ENCODE measurements around the gene GRAMD2A.

Gene GRAMD2A

DNA sequence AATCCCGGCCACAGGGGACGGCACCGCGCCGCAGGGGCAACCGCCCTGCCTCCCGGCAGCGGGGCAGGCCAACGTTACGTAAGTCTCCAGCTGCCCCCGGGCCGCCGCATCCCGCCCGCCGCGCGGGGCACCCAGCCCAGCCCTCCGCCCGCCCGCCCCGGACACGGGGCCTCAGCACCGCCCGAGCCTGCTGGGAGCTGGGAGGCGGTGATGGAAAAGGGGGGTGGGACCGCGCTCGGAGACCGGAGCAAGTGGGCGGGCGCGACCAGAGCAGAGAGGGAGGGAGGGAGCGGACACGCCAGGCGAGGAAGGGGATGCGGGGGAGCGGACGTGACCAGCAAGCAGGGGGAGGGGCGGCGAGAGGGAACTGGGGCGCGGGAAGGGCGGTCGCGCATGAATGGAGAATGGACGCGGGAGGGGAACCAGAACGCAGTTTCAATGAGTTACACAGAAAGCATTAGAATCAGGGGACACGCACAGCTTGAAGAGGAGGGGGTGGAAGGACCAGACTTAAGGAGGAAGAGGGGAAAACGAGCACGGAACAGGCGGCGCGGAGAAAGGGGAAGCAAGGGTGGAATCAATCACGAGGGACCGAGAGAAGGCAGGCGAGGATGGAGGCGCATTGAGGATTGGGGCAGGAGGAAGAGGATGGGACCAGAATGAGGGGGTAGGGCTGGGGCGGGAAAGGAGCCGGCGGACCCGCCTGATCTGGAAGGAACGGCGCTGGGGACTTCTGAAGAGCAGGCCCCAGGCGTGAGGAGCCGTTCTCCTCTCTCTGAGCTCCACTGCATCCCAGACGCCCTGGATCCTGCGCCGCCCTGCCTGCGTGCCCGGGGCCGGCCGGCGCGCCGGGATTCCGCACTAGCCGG is 32.8 kb upstream of the GRAMD2A start:
- Histone ChIP-seq H3K27ac (ENCODE audit: low read depth, low read length) (peak overlapping the region; percentile 91), H3K36me3 (ENCODE audit: control insufficient read depth, insufficient read depth, low read length) (no peaks in the 10 kb centered on the region), H3K27me3 (ENCODE audit: control insufficient read depth, insufficient read depth, low read length) (no peaks in the 10 kb centered on the region), H3K4me3 (ENCODE audit: low read length) (peak overlapping the region; percentile 81), H3K4me1 (ENCODE audit: control insufficient read depth, insufficient read depth, low read length) (peaks cover 20% of the 10 kb centered on the region), H3K9ac (ENCODE audit: low read length) (peak overlapping the region; percentile 96)

GRCh38 chr15:72229947-72230196 is 32.3 kb upstream of the GRAMD2A start:
- H3K27me3 ChIP-seq (ENCODE audit: control insufficient read depth, insufficient read depth, low read length) = no peaks in the 10 kb centered on the region
- peak overlapping the region; percentile 81 for H3K4me3 ChIP-seq (ENCODE audit: low read length)
- peaks cover 20% of the 10 kb centered on the region for H3K4me1 ChIP-seq (ENCODE audit: control insufficient read depth, insufficient read depth, low read length)
- peak overlapping the region; percentile 91 for H3K27ac ChIP-seq (ENCODE audit: low read depth, low read length)
- H3K36me3 ChIP-seq (ENCODE audit: control insufficient read depth, insufficient read depth, low read length) = no peaks in the 10 kb centered on the region
- H3K9ac ChIP-seq (ENCODE audit: low read length) = no peak overlapping the region

DNA sequence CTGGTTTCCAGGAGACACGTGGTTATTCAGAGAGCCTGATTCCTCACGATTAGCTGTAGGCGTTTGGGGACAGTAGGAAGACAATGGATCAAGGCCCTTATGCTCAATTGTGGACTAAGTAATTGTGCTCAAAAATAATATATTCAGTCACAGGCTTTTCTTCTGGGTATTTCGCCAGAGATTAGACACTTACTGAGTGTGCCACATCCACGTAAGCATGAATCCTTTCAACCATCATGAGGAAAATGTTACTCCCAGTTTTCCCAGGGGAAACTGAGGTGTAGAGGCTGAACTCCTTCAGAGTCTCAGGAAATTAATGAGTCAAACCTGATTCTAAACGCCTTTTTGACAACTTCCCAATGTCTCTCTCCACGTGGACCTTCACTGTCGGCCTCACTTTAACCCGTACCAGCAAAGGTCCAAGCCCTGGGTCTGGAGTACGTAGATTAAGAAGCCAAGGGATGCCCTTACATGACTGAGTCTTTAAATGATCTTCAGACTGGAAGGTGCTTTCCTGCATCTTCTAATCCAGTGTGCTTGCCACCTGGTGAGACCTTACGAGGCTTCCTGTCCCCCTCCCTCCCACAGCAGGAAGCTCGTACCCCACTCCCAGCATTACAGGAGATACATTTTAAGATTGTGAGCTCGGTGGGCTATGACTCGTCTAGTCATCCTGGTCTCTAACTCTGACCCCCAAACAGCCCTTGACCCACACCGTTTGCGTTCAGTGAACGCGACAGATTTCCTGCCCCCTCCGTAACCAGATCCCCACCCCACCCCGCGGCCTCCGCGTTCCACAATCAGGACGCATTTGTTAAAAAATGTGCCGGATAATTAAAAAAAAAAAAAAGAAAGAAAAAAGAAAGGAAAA is 31.7 kb upstream of the GRAMD2A start:
- Histone ChIP-seq H3K27me3 (ENCODE audit: control insufficient read depth, insufficient read depth, low read length) (no peaks in the 10 kb centered on the region), H3K9ac (ENCODE audit: low read length) (no peak overlapping the region), H3K36me3 (ENCODE audit: control insufficient read depth, insufficient read depth, low read length) (no peaks in the 10 kb centered on the region), H3K4me1 (ENCODE audit: control insufficient read depth, insufficient read depth, low read length) (peaks cover 20% of the 10 kb centered on the region), H3K4me3 (ENCODE audit: low read length) (peak overlapping the region; percentile 81), H3K27ac (ENCODE audit: low read depth, low read length) (peak overlapping the region; percentile 91)

- Histone ChIP-seq H3K27ac (ENCODE audit: low read depth, low read length) (peak overlapping the region; percentile 44), H3K4me1 (ENCODE audit: control insufficient read depth, insufficient read depth, low read length) (peaks cover 20% of the 10 kb centered on the region), H3K9ac (ENCODE audit: low read length) (no peak overlapping the region), H3K4me3 (ENCODE audit: low read length) (peak overlapping the region; percentile 9), H3K27me3 (ENCODE audit: control insufficient read depth, insufficient read depth, low read length) (no peaks in the 10 kb centered on the region), H3K36me3 (ENCODE audit: control insufficient read depth, insufficient read depth, low read length) (no peaks in the 10 kb centered on the region)
Measured at GRCh38 chr15:72227720-72228119, 30.1 kb upstream of the GRAMD2A start.

- Histone ChIP-seq H3K4me1 (ENCODE audit: control insufficient read depth, insufficient read depth, low read length) (peaks cover 24% of the 10 kb centered on the region), H3K9ac (ENCODE audit: low read length) (no peak overlapping the region)
Measured at GRCh38 chr15:72227192-72227586, 29.6 kb upstream of the GRAMD2A start.

DNA sequence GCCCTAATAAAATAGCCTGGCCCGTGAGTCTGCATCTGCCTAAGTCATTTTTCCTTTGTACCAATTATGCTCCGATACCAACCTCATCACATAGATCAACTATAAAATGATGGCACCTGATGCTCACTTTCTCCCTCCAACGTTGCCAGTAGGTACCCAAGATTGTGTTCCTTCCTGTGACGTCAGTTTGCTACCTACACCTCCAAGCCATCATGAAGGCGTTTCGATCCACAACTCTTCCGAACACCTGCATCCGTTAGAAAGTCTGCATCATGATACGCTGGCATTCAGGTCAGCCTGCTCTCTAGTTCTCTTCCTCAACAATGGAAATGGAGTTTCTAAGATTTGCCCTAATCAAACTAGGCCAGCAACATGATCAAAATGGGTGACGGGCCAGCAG is 25.7 kb upstream of the GRAMD2A start:
- Histone ChIP-seq H3K4me1 (ENCODE audit: control insufficient read depth, insufficient read depth, low read length) (peaks cover 11% of the 10 kb centered on the region), H3K36me3 (ENCODE audit: control insufficient read depth, insufficient read depth, low read length) (peaks cover 8% of the 10 kb centered on the region), H3K27me3 (ENCODE audit: control insufficient read depth, insufficient read depth, low read length) (no peaks in the 10 kb centered on the region), H3K4me3 (ENCODE audit: low read length) (no peak overlapping the region), H3K27ac (ENCODE audit: low read depth, low read length) (no peak overlapping the region), H3K9ac (ENCODE audit: low read length) (no peak overlapping the region)

More at GRCh38 chr15:72227192-72227586, 29.6 kb upstream of the GRAMD2A start:
- Histone ChIP-seq H3K27ac (ENCODE audit: low read depth, low read length) (peak overlapping the region; percentile 60), H3K4me3 (ENCODE audit: low read length) (no peak overlapping the region), H3K27me3 (ENCODE audit: control insufficient read depth, insufficient read depth, low read length) (no peaks in the 10 kb centered on the region), H3K36me3 (ENCODE audit: control insufficient read depth, insufficient read depth, low read length) (no peaks in the 10 kb centered on the region)

DNA sequence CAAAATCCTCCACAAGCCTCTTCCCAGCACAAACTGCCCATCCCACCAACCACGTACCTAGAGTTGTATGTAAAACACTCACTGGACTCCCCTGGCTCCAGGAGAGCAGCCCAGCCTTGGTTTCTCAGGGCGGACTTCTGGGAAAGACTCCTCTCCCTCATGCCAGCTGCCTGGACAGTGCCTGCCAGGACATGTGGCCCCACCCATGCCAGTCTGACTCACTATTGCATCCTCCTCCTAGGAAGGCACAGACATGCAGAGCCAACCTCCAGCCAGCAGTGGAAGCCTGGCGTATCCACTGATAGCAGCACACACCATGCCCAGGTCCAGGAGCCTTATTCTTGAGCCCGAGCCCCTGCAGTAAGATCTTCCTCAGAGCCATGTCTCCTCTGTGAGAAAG is 24.8 kb upstream of the GRAMD2A start:
- no peak overlapping the region for H3K4me3 ChIP-seq (ENCODE audit: low read length)
- H3K36me3 ChIP-seq (ENCODE audit: control insufficient read depth, insufficient read depth, low read length) = peaks cover 9% of the 10 kb centered on the region
- no peak overlapping the region for H3K9ac ChIP-seq (ENCODE audit: low read length)
- H3K27ac ChIP-seq (ENCODE audit: low read depth, low read length) = peak overlapping the region; percentile 2
- H3K4me1 ChIP-seq (ENCODE audit: control insufficient read depth, insufficient read depth, low read length) = peaks cover 11% of the 10 kb centered on the region
- no peaks in the 10 kb centered on the region for H3K27me3 ChIP-seq (ENCODE audit: control insufficient read depth, insufficient read depth, low read length)

- Histone ChIP-seq H3K4me1 (ENCODE audit: control insufficient read depth, insufficient read depth, low read length) (peaks cover 4% of the 10 kb centered on the region), H3K36me3 (ENCODE audit: control insufficient read depth, insufficient read depth, low read length) (peaks cover 16% of the 10 kb centered on the region), H3K4me3 (ENCODE audit: low read length) (no peak overlapping the region), H3K9ac (ENCODE audit: low read length) (no peak overlapping the region), H3K27me3 (ENCODE audit: control insufficient read depth, insufficient read depth, low read length) (no peaks in the 10 kb centered on the region), H3K27ac (ENCODE audit: low read depth, low read length) (no peak overlapping the region)
Measured at GRCh38 chr15:72220687-72221086, 23.1 kb upstream of the GRAMD2A start.

GRCh38 chr15:72217216-72217615 is 19.6 kb upstream of the GRAMD2A start:
- Histone ChIP-seq H3K4me3 (ENCODE audit: low read length) (no peak overlapping the region), H3K27me3 (ENCODE audit: control insufficient read depth, insufficient read depth, low read length) (no peaks in the 10 kb centered on the region), H3K4me1 (ENCODE audit: control insufficient read depth, insufficient read depth, low read length) (peaks cover under 1% of the 10 kb centered on the region), H3K9ac (ENCODE audit: low read length) (no peak overlapping the region), H3K27ac (ENCODE audit: low read depth, low read length) (no peak overlapping the region), H3K36me3 (ENCODE audit: control insufficient read depth, insufficient read depth, low read length) (peaks cover 19% of the 10 kb centered on the region)

DNA sequence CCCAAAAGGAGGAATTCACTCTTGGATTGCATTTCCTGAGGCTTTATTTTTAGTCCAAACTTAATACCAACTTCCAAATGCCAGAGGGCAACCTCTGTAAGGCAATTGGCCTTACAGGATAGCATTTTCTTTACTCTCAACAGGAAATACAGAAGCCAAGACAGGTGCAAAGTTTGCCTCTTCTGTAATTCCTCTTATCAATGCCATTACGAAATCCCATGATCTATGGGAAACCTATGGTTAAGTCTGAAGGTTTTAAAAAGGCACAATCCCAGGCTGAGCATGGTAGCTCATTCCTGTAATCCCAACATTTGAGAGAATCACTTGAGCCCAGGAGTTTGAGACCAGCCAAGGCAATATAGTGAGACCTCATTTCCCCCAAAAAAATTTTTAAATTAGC is 18.5 kb upstream of the GRAMD2A start:
- H3K9ac ChIP-seq (ENCODE audit: low read length) = no peak overlapping the region
- peaks cover 19% of the 10 kb centered on the region for H3K36me3 ChIP-seq (ENCODE audit: control insufficient read depth, insufficient read depth, low read length)
- H3K4me1 ChIP-seq (ENCODE audit: control insufficient read depth, insufficient read depth, low read length) = no peaks in the 10 kb centered on the region
- H3K4me3 ChIP-seq (ENCODE audit: low read length) = no peak overlapping the region
- no peak overlapping the region for H3K27ac ChIP-seq (ENCODE audit: low read depth, low read length)
- H3K27me3 ChIP-seq (ENCODE audit: control insufficient read depth, insufficient read depth, low read length) = no peaks in the 10 kb centered on the region

- no peak overlapping the region for H3K4me3 ChIP-seq (ENCODE audit: low read length)
- peaks cover 69% of the 10 kb centered on the region for H3K36me3 ChIP-seq (ENCODE audit: control insufficient read depth, insufficient read depth, low read length)
- H3K27ac ChIP-seq (ENCODE audit: low read depth, low read length) = no peak overlapping the region
- no peaks in the 10 kb centered on the region for H3K27me3 ChIP-seq (ENCODE audit: control insufficient read depth, insufficient read depth, low read length)
- peaks cover 7% of the 10 kb centered on the region for H3K4me1 ChIP-seq (ENCODE audit: control insufficient read depth, insufficient read depth, low read length)
- no peak overlapping the region for H3K9ac ChIP-seq (ENCODE audit: low read length)
Measured at GRCh38 chr15:72207558-72208085, 10.0 kb upstream of the GRAMD2A start.

- H3K27ac ChIP-seq (ENCODE audit: low read depth, low read length) = no peak overlapping the region
- H3K9ac ChIP-seq (ENCODE audit: low read length) = no peak overlapping the region
- no peaks in the 10 kb centered on the region for H3K27me3 ChIP-seq (ENCODE audit: control insufficient read depth, insufficient read depth, low read length)
- H3K36me3 ChIP-seq (ENCODE audit: control insufficient read depth, insufficient read depth, low read length) = peaks cover 77% of the 10 kb centered on the region
- peaks cover 7% of the 10 kb centered on the region for H3K4me1 ChIP-seq (ENCODE audit: control insufficient read depth, insufficient read depth, low read length)
- H3K4me3 ChIP-seq (ENCODE audit: low read length) = no peak overlapping the region
Measured at GRCh38 chr15:72206677-72207000, 9.1 kb upstream of the GRAMD2A start.

Data from rectal smooth muscle tissue (tissue), 1 donor.